OCI-LY1 (cell line): ENCODE measurements around the gene ANKRD66.

Experiments used
- EZH2 ChIP-seq: fragments of 200-600 bp; sonication (generic), shearing (Covaris generic); IDR thresholded peaks from 2 replicates; pipeline ENCODE4 v1.8.0; 2017; ENCODE audit warnings: borderline replicate concordance, mixed run types, mild to moderate bottlenecking, antibody characterized with exemption, low read length, moderate library complexity, mixed read lengths
- TF ChIP-seq, protein P1 (sequence below): fragments of 200-600 bp; sonication (generic), shearing (Covaris generic); IDR thresholded peaks from 2 replicates; pipeline ENCODE4 v1.5.1; 2017; ENCODE audit warnings: mild to moderate bottlenecking, antibody characterized with exemption, low read length, moderate library complexity, mixed read lengths

DNA sequence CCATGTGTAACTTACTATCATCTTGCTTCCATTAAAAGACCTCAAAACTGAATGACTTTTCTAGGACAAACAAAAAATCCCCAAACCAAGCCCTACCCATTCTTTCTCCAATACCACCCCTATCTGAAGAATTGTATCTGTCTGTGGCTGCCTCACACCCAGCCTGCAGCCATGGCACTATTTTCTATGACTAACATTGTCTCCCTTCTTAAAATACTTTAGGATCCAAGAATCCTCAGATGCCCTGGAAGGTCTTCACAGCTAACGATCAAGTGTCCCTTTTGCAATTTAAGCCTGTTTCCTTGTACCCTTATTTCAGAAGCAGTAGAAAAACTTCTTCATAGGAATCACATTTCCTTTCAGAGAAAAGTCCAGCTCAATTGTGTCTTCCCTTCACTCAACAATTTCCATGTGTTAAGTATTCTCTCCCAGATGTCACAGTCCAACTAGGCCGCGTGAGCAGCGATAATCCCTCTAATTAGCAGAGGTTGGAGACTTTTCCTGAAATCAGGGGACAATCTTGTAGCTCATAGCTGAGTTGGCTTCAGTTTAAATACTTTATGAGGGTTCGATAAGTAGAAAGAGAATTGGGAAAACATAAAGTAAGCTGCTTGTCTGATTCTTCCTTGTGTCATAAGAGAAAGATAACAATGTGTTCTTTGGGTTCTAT is 41.3 kb downstream of the ANKRD66 start:
- TF ChIP-seq, protein P1, sequence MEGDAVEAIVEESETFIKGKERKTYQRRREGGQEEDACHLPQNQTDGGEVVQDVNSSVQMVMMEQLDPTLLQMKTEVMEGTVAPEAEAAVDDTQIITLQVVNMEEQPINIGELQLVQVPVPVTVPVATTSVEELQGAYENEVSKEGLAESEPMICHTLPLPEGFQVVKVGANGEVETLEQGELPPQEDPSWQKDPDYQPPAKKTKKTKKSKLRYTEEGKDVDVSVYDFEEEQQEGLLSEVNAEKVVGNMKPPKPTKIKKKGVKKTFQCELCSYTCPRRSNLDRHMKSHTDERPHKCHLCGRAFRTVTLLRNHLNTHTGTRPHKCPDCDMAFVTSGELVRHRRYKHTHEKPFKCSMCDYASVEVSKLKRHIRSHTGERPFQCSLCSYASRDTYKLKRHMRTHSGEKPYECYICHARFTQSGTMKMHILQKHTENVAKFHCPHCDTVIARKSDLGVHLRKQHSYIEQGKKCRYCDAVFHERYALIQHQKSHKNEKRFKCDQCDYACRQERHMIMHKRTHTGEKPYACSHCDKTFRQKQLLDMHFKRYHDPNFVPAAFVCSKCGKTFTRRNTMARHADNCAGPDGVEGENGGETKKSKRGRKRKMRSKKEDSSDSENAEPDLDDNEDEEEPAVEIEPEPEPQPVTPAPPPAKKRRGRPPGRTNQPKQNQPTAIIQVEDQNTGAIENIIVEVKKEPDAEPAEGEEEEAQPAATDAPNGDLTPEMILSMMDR: no peak
- no peak for TF ChIP-seq EZH2
